Mesendoderm (in vitro differentiated cells): ENCODE measurements around the gene TCP11L2. TPM values are rescaled to one million over a fixed set of nuclear protein-coding genes. Genes with fewer than 3 reads are reported as not detected.

Source experiments
- small RNA-seq: library from polyadenylated mRNA; stranded (forward); fragments of <200 nt; extraction: miRNeasy Mini kit (QIAGEN cat#:217004); gene quantifications from one replicate; pipeline ENCODE3, GENCODE V24; 2013; ENCODE audit not compliant: insufficient read depth

The TCP11L2 gene

Small RNAs within 50 kb of the gene (small RNA-seq; reads per million reads assigned to genes)
- not detected for gene RNU7-94P
